Measurements from ENCODE around the gene SMIM7.
"Not testable (repeated sequence)": the region's sequence is repeated elsewhere in the genome, so short reads cannot be mapped to it uniquely, and the experiment has no call there.

The SMIM7 gene

GRCh38 chr19:16677055-16677454 is 17.1 kb upstream of the SMIM7 start:
- peaks cover 20 to 29% (median 24%) of the 10 kb centered on the region in 11 experiments for H3K9me3 ChIP-seq (replicated peaks in 1 of 11)
- no peaks in the 10 kb centered on the region for H3K27me3 ChIP-seq
- H3K4me2 ChIP-seq: no peak overlapping the region
- no peaks in the 10 kb centered on the region for H4K20me1 ChIP-seq
- H3K36me3 ChIP-seq: peaks cover 23 to 35% (median 28%) of the 10 kb centered on the region in 11 experiments
- no peak overlapping the region for H3K9ac ChIP-seq
- no peak for TF ChIP-seq Cebpa-rat (IDR thresholded peaks at IDR 0.05)
- peaks cover 0 to 19% (median 0%) of the 10 kb centered on the region in 10 experiments; a peak in 1 of 20 replicates for H3K4me1 ChIP-seq
- H3K4me3 ChIP-seq: no peak overlapping the region
- H3K27ac ChIP-seq: no peak overlapping the region

GRCh38 chr19:16676101-16676798 is 16.3 kb upstream of the SMIM7 start:
- H3K27ac ChIP-seq: no peak overlapping the region
- H3K36me3 ChIP-seq: peaks cover 15 to 27% (median 20%) of the 10 kb centered on the region in 11 experiments
- no peak overlapping the region for H3K4me2 ChIP-seq
- peaks cover 0 to 19% (median 0%) of the 10 kb centered on the region in 10 experiments; a peak in 1 of 20 replicates for H3K4me1 ChIP-seq
- H3K4me3 ChIP-seq: no peak overlapping the region
- H3K27me3 ChIP-seq: no peaks in the 10 kb centered on the region
- TF ChIP-seq Cebpa-rat (IDR thresholded peaks at IDR 0.05): no peak
- peaks cover 15 to 21% (median 17%) of the 10 kb centered on the region in 11 experiments for H3K9me3 ChIP-seq (replicated peaks in 1 of 11)
- no peak overlapping the region for H3K9ac ChIP-seq
- H4K20me1 ChIP-seq: no peaks in the 10 kb centered on the region

GRCh38 chr19:16673839-16674238 is 13.9 kb upstream of the SMIM7 start:
- Histone ChIP-seq H3K36me3 (peaks cover 0 to 16% (median 5%) of the 10 kb centered on the region in 11 experiments; a peak in 5 of 22 replicates), H3K4me1 (peaks cover 0 to 19% (median 0%) of the 10 kb centered on the region in 10 experiments; a peak in 1 of 20 replicates)
- H3K9me3 ChIP-seq (replicated peaks in 1 of 11); H3K4me2 ChIP-seq; H3K27me3 ChIP-seq; H3K27ac ChIP-seq; H3K4me3 ChIP-seq; H4K20me1 ChIP-seq; H3K9ac ChIP-seq: not testable (repeated sequence)

GRCh38 chr19:16673231-16673630 is 13.3 kb upstream of the SMIM7 start:
- Histone ChIP-seq H3K36me3 (peaks cover 0 to 16% (median 5%) of the 10 kb centered on the region in 11 experiments; a peak in 5 of 22 replicates), H4K20me1 (no peaks in the 10 kb centered on the region), H3K9ac (no peak overlapping the region), H3K27ac (no peak overlapping the region), H3K9me3 (replicated peaks in 1 of 11) (no peaks in the 10 kb centered on the region), H3K4me3 (no peak overlapping the region), H3K4me2 (no peak overlapping the region), H3K4me1 (peaks cover 0 to 16% (median 0%) of the 10 kb centered on the region in 10 experiments; a peak in 1 of 20 replicates), H3K27me3 (no peaks in the 10 kb centered on the region)
- no peak for TF ChIP-seq Cebpa-rat (IDR thresholded peaks at IDR 0.05)

GRCh38 chr19:16671652-16672274 is 11.8 kb upstream of the SMIM7 start:
- Histone ChIP-seq H3K9me3 (replicated peaks in 1 of 11) (no peaks in the 10 kb centered on the region), H4K20me1 (no peaks in the 10 kb centered on the region), H3K36me3 (peaks cover 0 to 16% (median 0%) of the 10 kb centered on the region in 11 experiments; a peak in 6 of 22 replicates), H3K4me1 (peaks cover 0 to 15% (median 0%) of the 10 kb centered on the region in 10 experiments; a peak in 9 of 20 replicates), H3K4me3 (no peak overlapping the region), H3K4me2 (no peak overlapping the region), H3K9ac (no peak overlapping the region), H3K27ac (no peak overlapping the region), H3K27me3 (no peaks in the 10 kb centered on the region)
- no peak for TF ChIP-seq Cebpa-rat (IDR thresholded peaks at IDR 0.05)

GRCh38 chr19:16670291-16670690 is 10.3 kb upstream of the SMIM7 start:
- no peak for TF ChIP-seq Cebpa-rat (IDR thresholded peaks at IDR 0.05)
- Histone ChIP-seq H3K4me2 (no peak overlapping the region), H3K9ac (no peak overlapping the region), H4K20me1 (no peaks in the 10 kb centered on the region), H3K27me3 (no peaks in the 10 kb centered on the region), H3K27ac (no peak overlapping the region), H3K4me3 (no peak overlapping the region), H3K4me1 (peaks cover 0 to 28% (median 0%) of the 10 kb centered on the region in 10 experiments; a peak in 9 of 20 replicates), H3K36me3 (peaks cover 0 to 16% (median 0%) of the 10 kb centered on the region in 11 experiments; a peak in 6 of 22 replicates), H3K9me3 (replicated peaks in 1 of 11) (no peaks in the 10 kb centered on the region)

GRCh38 chr19:16668702-16669101 is 8.8 kb upstream of the SMIM7 start:
- H3K27ac ChIP-seq; H4K20me1 ChIP-seq; H3K27me3 ChIP-seq; H3K9ac ChIP-seq; H3K4me3 ChIP-seq; H3K9me3 ChIP-seq (replicated peaks in 1 of 11); H3K4me2 ChIP-seq: not testable (repeated sequence)
- Histone ChIP-seq H3K4me1 (peaks cover 4 to 42% (median 9%) of the 10 kb centered on the region in 10 experiments; a peak in 19 of 20 replicates), H3K36me3 (peaks cover 0 to 15% (median 0%) of the 10 kb centered on the region in 11 experiments; a peak in 6 of 22 replicates)

- no peak for TF ChIP-seq Cebpa-rat (IDR thresholded peaks at IDR 0.05)
- no peaks in the 10 kb centered on the region for H3K9me3 ChIP-seq (replicated peaks in 1 of 11)
Measured at GRCh38 chr19:16668176-16668575, 8.2 kb upstream of the SMIM7 start.

GRCh38 chr19:16661480-16662034 is 1.6 kb upstream of the SMIM7 start:
- TF ChIP-seq Cebpa-rat (IDR thresholded peaks at IDR 0.05): no peak
- H3K27ac ChIP-seq: peak overlapping the region; percentile 57 to 95 (median 84); a peak in 20 of 22 replicates

More at GRCh38 chr19:16668176-16668575, 8.2 kb upstream of the SMIM7 start:
- Histone ChIP-seq H3K4me1 (peaks cover 8 to 47% (median 14%) of the 10 kb centered on the region in 10 experiments), H3K9ac (no peak overlapping the region), H4K20me1 (no peaks in the 10 kb centered on the region), H3K4me2 (no peak overlapping the region), H3K27me3 (no peaks in the 10 kb centered on the region), H3K4me3 (no peak overlapping the region), H3K27ac (no peak overlapping the region), H3K36me3 (peaks cover 0 to 15% (median 0%) of the 10 kb centered on the region in 11 experiments; a peak in 6 of 22 replicates)

More at GRCh38 chr19:16661480-16662034, 1.6 kb upstream of the SMIM7 start:
- peak overlapping the region; percentile 79 to 95 (median 88) for H3K9ac ChIP-seq
- H4K20me1 ChIP-seq: peaks cover 30 to 36% (median 31%) of the 10 kb centered on the region in 11 experiments
- peak overlapping the region; percentile 96 to 100 (median 99) for H3K4me2 ChIP-seq
- H3K4me3 ChIP-seq: peak overlapping the region; percentile 70 to 88 (median 80)
- no peaks in the 10 kb centered on the region for H3K9me3 ChIP-seq (replicated peaks in 1 of 11)
- H3K27me3 ChIP-seq: no peaks in the 10 kb centered on the region
- peaks cover 24 to 29% (median 27%) of the 10 kb centered on the region in 11 experiments for H3K36me3 ChIP-seq
- H3K4me1 ChIP-seq: peaks cover 55 to 80% (median 61%) of the 10 kb centered on the region in 10 experiments

Data from BLaER1 treated with 17β-estradiol and CSF1 and Interleukin-3, amounts not matched to agents 10 nM and 100 nM (cell line).